Right ventricle myocardium inferior (tissue), 1 donor: Measurements from ENCODE around the gene XRCC3. TPM values are rescaled to one million over a fixed set of nuclear protein-coding genes. Genes with fewer than 3 reads are reported as not detected.
A peak's percentile ranks its signal among the peaks of the same experiment; 100 is the strongest.

Experiments used
- ATAC-seq: fragments of 200-7000 bp; cut with Tn5 transposase; one replicate; pipeline ENCODE4 v1.9.1; 2020; ENCODE audit warnings: mild to moderate bottlenecking, moderate library complexity
- DNase-seq: peaks from one replicate; pipeline ENCODE4 v3.0.0; 2021; ENCODE audit errors: missing footprints
- intact Hi-C: fragments of 100-400 bp; cut with DNase I; formaldehyde crosslinking; loops from one replicate; pipeline ENCODE4 v1.11.0; 2022
- total RNA-seq: library from RNA; stranded (reverse); fragmentation: NEBNext Ultra II Directional; extraction: Animal tissue kit (Norgen Biotek cat#: 25700); gene quantifications from one replicate; pipeline ENCODE4 v1.2.1, GENCODE V29; 2021
- donor health status: DM: no; HTN: yes; CAD: no; lungs with severe emphysema.

Gene XRCC3
- total RNA-seq, 1 donor from 2014 or later = 2.8 TPM

DNA sequence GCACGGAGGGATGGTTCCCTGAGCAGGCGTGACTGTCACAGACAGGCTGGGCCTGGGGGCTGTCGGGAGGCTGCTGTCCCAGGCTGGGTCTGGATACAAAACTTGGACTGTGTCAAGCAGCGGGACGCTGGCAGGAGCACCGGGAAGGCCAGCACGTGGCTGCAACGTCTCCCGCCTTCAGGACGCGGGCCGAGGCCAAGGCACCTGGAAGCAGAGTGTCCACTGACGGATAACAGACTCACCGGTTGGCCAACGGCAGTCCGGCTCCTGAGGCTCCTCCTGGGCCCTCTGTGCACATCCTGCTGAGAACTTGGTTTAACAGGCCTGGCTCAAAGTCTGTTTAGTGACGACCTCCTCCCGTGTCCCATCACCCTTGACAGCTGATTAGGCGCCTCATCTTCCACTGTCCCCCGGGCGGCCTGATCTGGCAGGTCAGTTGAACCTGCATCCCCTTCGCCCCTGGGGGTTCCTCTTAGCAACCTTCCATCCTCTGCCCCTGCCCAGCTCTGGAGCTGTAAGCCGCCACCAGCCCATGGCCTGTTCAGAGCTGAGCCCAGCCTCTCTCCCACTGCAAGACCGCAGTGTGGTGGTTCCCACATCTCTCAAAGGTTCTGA is 2.5 kb downstream of the XRCC3 start:
- ATAC-seq = no peak
- no peak for DNase-seq
- intact Hi-C loops = loop anchor here (10.0 kb wide), 1 partner anchor 148 kb away; the partner anchor contains the start of genes BAG5 and COA8

DNA sequence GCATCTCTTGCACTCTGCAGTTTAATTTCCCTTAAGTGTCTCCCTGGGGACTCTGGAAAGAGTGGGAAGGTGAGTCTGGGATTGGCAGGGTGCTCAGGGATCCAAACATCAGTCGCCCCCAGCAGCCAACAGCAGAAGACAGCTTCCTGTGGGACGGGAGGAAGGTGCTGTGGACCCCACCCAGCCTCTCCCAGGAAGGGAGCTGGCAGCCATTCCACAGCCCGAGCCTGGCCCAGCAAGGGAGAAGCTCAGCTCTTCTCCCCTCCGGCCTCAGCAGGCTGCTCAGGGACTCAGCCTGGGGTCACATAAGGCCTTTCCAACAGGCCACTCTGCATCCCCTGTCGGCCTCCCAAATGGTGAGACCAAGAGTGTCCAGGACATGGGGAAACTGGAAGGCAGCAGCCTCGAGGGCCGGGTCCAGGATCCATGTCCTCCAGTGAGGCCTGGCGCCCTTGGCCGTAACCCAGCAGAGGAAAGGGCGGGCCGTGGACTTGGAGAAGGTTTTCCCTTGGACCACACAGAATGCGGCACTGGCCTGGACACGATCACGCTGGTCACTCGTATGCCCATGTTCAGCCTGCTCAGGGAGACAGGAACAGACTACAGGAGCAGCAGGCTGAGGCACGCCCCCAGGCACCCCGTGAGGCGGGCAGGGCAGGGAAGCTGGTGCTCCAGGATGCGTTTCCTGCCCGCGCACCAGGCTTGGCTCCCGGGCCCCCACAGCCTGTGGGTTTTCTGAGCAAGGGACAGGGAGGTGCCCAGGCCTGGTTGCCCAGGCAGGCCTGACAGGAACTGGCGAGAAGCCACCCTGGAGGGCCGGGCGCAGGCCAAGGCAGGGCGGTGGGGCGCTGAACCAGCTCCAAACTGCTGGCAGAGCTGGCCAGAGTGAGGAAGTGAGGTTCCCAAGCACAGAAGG is 3.5 kb downstream of the XRCC3 start:
- DNase-seq (peak; percentile 76), ATAC-seq (peak; percentile 2)

DNA sequence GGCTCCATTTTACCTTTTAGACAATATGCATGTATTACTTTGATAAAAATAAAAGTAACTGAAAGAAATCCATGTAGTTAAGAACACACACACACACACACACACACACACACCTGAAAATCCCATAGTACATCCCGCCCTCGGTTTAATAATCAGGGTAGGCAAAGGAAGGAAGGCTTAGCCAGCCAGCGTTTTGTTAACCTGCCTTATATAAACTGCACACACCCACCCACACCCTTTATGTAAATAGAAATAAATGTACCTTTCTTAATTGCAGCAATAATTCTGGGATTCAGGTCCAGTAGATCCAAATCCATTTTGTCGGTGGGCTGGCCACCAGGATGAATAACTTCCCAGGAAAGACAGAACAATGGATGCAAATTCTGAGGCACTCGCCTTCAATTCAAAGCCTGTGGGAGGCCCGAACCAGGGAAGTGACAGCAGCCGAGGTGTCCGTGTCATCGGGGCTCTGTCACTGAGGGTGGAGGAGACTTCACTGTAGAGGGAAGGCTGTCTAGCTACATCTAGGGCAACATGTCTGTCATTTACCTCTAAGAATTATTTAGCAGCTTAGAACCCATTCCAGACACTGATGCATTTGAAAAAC is 4.4 kb downstream of the XRCC3 start:
- intact Hi-C loops = loop anchor here (10.0 kb wide), 1 partner anchor 146 kb away; the partner anchor contains the start of genes BAG5 and COA8
- DNase-seq = peak; percentile 20
- no peak for ATAC-seq

More for the DNA sequence above, 3.5 kb downstream of the XRCC3 start:
- intact Hi-C loops = loop anchor here (10.0 kb wide), 1 partner anchor 147 kb away; the partner anchor contains the start of genes BAG5 and COA8

DNA sequence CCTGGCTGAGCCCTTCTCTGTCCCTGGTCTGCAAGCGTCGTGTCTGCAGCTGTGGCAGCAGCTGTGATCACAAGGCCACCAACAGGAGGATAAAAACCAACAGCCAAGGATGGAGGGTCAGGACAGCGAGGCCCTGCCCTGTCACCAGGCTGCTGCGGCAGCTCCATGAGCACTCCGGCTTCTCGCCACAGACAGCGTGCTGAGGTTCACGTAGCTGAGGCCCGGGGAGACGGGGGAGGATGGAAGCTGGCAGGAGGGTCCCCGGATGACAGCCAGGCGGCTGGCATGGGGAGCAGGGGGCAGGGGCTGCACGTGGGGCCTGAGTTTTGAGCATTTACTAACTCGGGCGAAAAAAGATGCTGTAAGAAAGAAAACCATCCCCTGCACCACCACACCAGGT is 5.4 kb downstream of the XRCC3 start:
- ATAC-seq (no peak), DNase-seq (peak; percentile 42)
- intact Hi-C loops = loop anchor here (10.0 kb wide), 1 partner anchor 145 kb away; the partner anchor contains the start of genes BAG5 and COA8

DNA sequence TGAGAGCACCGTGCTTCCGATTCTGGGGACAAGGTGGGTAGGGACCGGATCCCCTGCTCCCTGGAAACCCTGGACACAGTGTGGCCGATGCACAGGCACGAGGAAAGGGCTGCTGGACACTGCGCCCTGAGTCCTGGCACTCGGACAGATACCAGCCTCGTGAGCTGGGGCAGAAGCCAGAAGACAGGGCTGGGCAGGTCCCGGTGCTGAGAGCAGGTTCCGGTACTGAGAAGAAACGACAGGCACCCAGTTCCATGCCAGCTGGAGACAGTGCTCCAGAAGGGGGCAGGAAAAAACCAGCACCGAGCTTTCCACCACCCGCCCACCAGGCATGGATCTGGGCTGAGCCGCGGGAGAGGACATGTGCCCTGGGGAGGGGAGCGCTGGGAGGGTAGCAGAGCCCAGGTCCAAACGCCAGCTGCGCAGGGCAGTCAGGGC is 6.5 kb downstream of the XRCC3 start:
- ATAC-seq = peak; percentile 28
- peak; percentile 67 for DNase-seq
- intact Hi-C loops = no loop called here

DNA sequence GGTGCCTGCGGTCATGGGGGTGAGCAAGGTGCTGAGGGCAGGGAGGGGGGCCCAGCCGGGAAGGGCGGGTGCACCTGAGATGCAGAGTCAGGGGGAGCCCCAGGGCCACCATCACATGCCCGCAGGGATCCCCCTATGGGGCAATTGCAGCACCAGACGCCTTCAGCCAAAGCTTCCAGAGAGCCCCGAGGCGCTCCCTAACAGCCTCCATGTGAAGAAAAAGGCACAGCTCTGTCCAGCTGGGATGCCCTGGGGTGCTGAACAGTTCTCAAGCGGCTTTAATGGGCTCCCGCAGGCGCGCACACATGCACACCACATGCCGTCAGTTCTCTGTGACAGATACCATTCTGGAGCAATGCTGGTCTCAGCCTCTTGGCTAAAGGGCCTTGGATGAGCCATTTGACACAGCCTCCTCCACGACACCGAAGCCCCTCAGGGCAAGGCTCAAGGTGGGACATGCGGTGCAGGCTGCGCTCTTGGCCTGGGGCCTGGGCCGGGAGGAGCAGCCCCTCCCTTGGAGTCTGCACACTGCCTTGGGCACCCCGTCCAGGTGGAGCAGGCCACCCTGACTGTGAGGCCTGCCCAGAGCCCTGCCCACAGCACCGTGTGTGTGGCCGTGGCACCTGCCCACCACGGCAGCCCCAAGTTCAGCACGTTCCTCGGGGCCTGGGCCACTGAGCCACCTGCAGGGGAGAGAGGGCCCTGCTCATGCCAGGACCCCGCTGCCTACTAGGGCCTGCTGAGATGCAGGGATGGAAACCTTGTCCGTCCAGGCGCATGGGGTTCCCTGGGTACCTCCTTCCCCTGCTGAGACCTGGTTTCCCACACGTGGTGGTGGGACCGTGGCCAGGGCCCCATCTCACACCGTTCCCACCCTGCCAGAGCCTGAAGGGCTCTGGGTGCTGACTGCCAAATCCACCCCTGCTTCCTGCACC is 7.7 kb downstream of the XRCC3 start:
- intact Hi-C loops = no loop called here
- peak; percentile 3 for ATAC-seq
- DNase-seq = peak; percentile 39

DNA sequence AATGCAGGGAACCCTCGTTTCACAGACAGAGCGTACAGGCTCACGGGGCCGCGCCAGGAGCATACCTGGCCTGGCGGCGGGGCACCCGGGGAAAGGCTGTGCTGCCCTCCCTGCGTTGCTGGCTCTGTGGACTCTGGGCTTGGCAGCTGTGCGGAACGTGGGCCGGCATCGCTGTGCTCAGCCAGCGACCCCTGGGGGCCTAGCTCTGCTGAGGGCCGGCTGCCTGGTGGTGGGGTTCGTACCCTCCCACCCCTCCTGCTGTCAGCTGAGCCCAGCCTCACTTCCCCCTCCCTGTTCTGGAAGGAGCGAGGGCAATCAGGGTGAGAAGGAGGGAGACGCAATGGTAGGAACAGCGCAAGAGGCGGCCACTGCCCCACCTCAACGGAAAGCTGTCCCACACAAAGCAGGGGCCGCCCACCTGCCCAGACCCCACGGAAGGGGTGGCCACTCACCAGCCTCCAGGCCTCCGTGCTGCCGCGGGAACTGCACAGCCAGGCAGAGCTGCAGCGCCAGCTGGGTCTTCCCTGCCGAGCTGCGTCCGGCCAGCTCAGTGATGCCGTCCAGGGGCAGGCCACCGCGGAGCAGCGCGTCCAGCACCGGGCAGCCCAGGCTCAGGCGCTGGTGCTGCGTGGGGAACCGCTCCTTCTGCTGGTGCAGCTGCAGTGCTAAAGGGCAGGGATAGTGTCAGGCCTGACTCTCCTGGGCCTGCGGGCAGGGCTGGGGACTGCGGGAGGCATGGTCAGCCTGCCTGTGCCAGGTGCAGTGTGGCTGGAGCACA is 8.5 kb downstream of the XRCC3 start:
- DNase-seq (peak; percentile 59), ATAC-seq (no peak)
- intact Hi-C loops = no loop called here

DNA sequence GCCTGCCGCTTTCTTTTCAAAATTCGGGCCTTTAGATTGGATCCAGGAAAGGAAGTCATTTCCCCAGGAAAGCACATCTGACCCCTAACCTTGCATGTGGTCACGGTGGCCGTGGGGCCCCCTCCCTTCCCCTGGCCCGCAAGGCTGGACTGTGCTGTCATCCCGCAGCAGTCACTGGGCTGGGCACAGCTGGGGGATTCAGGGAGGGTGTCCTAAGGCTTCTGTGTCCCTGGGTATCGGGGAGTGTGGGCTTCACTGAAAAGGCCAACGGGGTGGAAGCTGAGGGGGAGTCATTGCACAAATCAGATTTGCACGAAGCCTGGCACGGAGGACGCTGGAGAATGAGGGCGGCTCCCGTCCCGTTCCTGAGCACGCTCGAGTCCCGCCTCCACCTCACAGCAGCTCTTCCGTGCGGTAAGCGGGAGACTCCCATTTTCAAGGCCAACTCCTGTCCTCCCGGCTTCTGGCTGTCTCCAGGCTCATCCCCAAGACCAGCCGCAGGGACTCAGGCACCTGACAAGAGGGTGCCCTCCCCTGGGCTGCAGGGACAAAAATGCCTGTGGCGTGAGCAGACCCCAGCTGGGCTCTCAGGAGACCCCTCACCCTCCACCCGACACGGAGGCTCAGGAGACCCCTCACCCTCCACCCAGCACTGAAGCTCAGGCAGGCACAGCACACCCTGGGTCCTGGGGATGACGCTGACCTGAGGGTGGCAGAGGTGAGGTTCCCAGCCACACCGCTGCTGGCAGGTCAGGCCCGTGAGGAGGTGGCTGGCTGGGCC is 9.6 kb downstream of the XRCC3 start:
- no peak for DNase-seq
- intact Hi-C loops = no loop called here
- ATAC-seq = peak; percentile 1

DNA sequence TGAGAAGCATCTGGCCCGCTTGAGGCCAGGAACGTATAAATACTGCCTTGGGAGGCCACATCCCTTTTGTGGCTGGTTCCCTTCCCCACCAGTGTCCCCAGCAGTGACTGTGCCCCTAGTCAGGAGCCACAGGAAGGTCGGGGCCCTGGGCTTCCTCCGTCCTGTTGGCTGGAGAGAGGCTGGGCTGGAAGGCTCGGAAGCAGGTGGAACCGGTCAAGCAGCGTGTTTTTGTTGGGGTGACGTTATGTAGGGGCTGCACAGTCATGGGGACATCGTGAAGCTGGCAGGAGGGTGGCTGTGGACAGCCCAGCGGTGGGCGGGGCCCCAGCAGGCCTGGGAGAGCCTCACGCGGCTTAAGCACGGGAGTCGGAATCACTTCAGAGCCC is 10.1 kb downstream of the XRCC3 start:
- ATAC-seq = peak; percentile 30
- intact Hi-C loops = no loop called here
- no peak for DNase-seq

DNA sequence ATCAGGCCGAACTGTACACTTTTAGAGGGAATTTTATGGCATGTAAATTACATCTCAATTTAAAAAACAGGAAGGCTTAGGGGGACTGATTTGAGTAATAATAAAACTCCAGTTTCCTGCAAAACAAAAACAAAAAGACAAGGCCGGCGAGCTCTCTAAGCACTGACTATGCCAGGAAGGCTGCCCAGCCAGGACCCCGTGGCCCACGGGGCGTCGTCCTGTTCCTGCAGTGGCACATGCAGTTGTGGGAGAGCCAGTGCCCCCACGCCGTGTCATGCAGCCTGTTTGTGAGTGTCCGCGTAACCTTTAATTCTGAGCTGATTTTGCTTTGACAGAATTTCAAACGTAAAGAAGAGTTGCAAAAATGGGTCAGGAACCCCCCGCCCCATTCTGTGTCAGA is 10.5 kb downstream of the XRCC3 start:
- peak; percentile 47 for DNase-seq
- intact Hi-C loops = no loop called here

DNA sequence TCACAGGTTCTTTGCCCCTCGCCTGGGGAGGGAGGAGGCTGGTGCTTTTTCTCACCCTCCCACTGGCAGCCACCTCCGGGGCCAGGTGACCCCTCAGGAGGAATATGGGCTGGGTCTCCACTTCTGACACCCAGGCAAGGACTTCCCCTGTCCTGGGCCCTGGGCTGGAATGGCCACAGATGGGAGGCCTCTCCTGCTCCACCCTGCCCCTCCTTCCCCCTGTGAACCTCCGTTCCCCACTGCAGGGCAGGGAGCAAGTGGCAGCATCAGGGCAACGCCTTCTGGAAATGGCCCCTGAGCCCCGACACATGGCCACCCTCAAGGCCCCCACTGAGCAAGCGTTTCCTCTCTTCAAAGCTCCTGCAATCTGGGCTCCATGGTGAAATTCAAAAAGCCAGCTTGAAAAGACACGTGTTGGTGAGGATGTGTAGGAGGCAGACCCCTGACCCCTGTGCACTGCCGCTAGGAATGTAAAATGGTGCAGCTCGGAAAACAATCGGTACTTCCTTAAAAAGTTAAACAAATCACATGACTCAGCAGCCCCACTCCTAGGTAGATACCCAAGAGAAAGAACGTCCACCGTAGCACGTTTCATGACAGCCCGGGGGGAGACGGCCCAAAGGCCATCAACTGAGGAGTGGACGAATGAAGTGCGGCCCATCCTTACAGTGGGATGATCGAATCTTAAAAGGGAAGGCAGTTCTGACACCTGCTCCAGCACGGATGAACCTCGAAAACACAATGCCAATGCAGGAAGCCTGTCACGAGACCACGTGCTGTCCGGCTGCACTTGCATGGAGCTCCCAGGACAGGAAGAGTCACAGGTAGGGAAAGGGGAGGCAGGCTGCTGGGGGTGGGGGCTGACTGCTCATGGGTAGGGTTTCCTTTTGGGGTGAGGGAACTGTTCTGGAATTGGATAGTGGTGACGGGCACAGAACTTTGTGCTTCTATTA is 11.5 kb downstream of the XRCC3 start:
- peak; percentile 59 for DNase-seq
- intact Hi-C loops = no loop called here

More for the DNA sequence above, 10.5 kb downstream of the XRCC3 start:
- ATAC-seq = no peak

DNA sequence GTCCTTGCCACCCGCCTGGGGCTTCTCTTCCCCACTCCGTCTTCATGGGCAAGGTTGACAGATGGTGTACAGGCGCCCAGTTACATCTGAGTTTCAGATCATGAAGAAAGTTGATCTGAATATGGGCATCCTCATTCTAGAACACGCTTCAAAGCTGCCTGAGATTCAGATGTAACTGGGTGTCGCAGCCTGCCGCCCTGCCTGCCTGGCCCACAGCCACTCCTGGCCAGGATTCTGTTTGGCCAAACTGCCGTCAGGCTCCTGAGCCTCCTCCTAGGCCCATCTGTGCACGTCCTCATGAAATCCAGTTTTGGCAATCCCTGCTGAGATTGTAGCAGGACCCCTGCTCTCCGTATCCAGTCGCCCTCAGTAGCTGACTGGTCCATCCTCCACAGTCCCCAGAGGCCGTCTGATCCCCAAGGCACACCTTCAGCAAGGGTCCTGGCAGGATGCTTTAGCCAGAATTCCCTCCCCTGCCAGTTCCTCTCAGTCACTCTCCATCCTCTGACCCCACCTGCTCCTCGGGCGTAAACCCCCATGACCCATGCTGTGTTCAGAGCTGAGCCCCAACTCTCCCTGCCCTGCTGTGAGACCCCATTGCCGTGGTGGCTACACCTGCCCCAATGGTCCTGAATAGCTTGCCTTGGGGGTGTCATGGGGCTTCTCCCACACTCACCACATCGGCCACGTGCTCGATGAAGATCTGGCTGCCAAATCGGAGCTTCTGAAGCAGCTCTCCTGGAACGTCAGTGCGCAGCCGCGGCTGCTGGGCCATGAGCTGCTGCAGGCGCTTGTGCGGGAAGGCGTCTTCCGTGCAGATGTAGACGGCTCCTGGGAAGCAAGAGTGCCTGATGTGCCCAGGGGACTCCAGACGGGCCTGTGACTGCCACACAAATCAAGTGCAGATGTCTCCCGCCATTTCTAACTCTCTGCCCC is 12.5 kb downstream of the XRCC3 start:
- DNase-seq (peak; percentile 45), ATAC-seq (no peak)
- intact Hi-C loops = no loop called here

More for the DNA sequence above, 11.5 kb downstream of the XRCC3 start:
- ATAC-seq = no peak

DNA sequence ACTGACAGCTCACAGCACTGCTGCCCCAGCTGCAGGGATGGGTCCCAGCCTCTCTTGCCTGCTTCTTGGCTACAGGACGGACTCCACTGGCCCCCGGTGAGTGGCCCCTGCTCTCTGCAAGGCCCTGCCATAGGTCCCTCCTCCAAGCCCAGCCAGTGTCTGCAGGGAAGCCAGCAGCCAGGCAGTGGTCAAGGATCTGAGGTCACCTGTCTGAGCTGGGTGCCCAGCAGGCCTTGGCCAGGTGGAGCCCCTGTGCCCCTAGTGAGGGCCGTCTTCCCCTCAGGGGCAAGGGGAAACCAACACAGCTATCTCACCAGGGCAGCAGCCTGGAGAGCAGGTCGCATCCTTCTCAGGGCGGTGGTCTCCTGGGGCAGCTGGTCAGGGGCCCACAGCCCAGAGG is 13.2 kb downstream of the XRCC3 start:
- ATAC-seq (no peak), DNase-seq (no peak)
- intact Hi-C loops = no loop called here

DNA sequence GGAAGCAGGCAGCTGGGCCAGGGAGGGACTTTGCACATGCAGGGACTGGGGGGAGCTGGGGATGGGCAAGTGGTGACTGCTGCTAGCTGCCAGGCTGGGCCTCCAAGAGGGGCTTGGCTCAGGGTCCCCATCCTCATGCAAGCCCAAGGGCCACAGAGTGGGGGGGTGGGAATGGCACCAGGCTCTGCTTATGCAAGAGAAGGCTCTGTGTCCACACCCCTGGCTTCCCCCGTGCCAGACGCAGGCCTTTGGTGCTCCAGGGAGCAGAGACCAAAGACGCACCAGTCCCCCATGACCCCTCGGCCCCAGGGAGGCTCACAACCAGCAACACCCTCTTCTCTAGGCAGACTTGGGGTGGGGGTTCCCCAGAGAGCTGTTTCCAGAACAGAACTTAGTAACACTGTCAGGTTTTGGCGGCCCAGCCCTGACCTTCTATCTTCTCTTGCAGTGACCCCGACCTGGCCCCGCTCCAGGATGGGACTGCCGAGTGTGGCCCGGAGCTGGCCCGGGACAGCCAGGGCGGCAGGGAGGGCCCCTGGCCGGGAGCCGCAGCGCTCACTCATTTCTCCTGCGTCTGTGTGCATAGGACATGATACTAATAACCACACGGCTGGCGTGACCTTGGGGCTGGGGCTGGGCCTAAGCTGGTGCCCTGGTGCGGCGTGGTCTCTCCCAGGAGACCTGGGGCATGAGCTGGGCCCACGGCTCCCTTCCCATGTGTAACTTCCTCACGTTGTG is 14.3 kb downstream of the XRCC3 start:
- DNase-seq (peak; percentile 72), ATAC-seq (peak; percentile 12)
- intact Hi-C loops = no loop called here
